ENCODE measurements around the gene CMC2.

CMC2 gene

GRCh38 chr16:81003610-81004460, 2.9 kb downstream of the CMC2 start:
- Histone ChIP-seq H4K20me1 (ENCODE audit: low read depth, low read length) (peaks cover 35% of the 10 kb centered on the region), H3K27me3 (ENCODE audit: low read length) (no peaks in the 10 kb centered on the region), H3K9me2 (replicated peaks; ENCODE audit: insufficient read depth, low read length) (no peaks in the 10 kb centered on the region), H3K9me3 (ENCODE audit: insufficient read depth, low read length) (no peaks in the 10 kb centered on the region), H2AFZ (ENCODE audit: low read depth, low read length, severe bottlenecking) (no peak overlapping the region), H3F3A (ENCODE audit: insufficient read depth) (peaks cover 10% of the 10 kb centered on the region; the same call in 1 of the 2 replicates), H3K4me2 (ENCODE audit: low read depth, low read length, poor library complexity, severe bottlenecking) (peak overlapping the region; percentile 85), H3K4me3 (ENCODE audit: insufficient read depth, low read length, poor library complexity, severe bottlenecking) (no peak overlapping the region), H3K36me3 (ENCODE audit: low read length) (no peaks in the 10 kb centered on the region), H3K27ac (ENCODE audit: low read depth, low read length) (no peak overlapping the region), H3K79me2 (ENCODE audit: insufficient read depth, low read length) (peaks cover 90% of the 10 kb centered on the region), H3K9ac (ENCODE audit: low read length) (no peak overlapping the region)
- TF ChIP-seq EZH2phosphoT487 (conservative IDR thresholded peaks at IDR 0.05; ENCODE audit: low read length) (no peak), CTCF (IDR thresholded peaks at IDR 0.05; ENCODE audit: insufficient read depth, low read length, poor library complexity, severe bottlenecking) (no peak)

GRCh38 chr16:81003064-81003463, 3.6 kb downstream of the CMC2 start:
- Histone ChIP-seq H3K9me2 (replicated peaks; ENCODE audit: insufficient read depth, low read length) (no peaks in the 10 kb centered on the region), H3K27ac (ENCODE audit: low read depth, low read length) (no peak overlapping the region), H3K36me3 (ENCODE audit: low read length) (no peaks in the 10 kb centered on the region), H3K9ac (ENCODE audit: low read length) (no peak overlapping the region), H4K20me1 (ENCODE audit: low read depth, low read length) (peaks cover 32% of the 10 kb centered on the region), H2AFZ (ENCODE audit: low read depth, low read length, severe bottlenecking) (no peak overlapping the region), H3K9me3 (ENCODE audit: insufficient read depth, low read length) (no peaks in the 10 kb centered on the region), H3K4me3 (ENCODE audit: insufficient read depth, low read length, poor library complexity, severe bottlenecking) (no peak overlapping the region), H3K79me2 (ENCODE audit: insufficient read depth, low read length) (peaks cover 90% of the 10 kb centered on the region), H3K27me3 (ENCODE audit: low read length) (no peaks in the 10 kb centered on the region), H3K4me2 (ENCODE audit: low read depth, low read length, poor library complexity, severe bottlenecking) (no peak overlapping the region), H3F3A (ENCODE audit: insufficient read depth) (peaks cover 10% of the 10 kb centered on the region; the same call in 1 of the 2 replicates)
- TF ChIP-seq CTCF (IDR thresholded peaks at IDR 0.05; ENCODE audit: insufficient read depth, low read length, poor library complexity, severe bottlenecking), result no peak
- no peak for TF ChIP-seq EZH2phosphoT487 (conservative IDR thresholded peaks at IDR 0.05; ENCODE audit: low read length)

- Histone ChIP-seq H3K9ac (ENCODE audit: low read length) (no peak overlapping the region), H3K79me2 (ENCODE audit: insufficient read depth, low read length) (peaks cover 98% of the 10 kb centered on the region), H3K27me3 (ENCODE audit: low read length) (no peaks in the 10 kb centered on the region), H3K9me2 (replicated peaks; ENCODE audit: insufficient read depth, low read length) (no peaks in the 10 kb centered on the region), H3K4me3 (ENCODE audit: insufficient read depth, low read length, poor library complexity, severe bottlenecking) (no peak overlapping the region), H3K36me3 (ENCODE audit: low read length) (no peaks in the 10 kb centered on the region), H3K4me2 (ENCODE audit: low read depth, low read length, poor library complexity, severe bottlenecking) (no peak overlapping the region), H3F3A (ENCODE audit: insufficient read depth) (peaks cover 10% of the 10 kb centered on the region; the same call in 1 of the 2 replicates), H3K9me3 (ENCODE audit: insufficient read depth, low read length) (no peaks in the 10 kb centered on the region), H2AFZ (ENCODE audit: low read depth, low read length, severe bottlenecking) (no peak overlapping the region), H4K20me1 (ENCODE audit: low read depth, low read length) (peaks cover 32% of the 10 kb centered on the region), H3K27ac (ENCODE audit: low read depth, low read length) (no peak overlapping the region)
- TF ChIP-seq CTCF (IDR thresholded peaks at IDR 0.05; ENCODE audit: insufficient read depth, low read length, poor library complexity, severe bottlenecking), result no peak
- no peak for TF ChIP-seq EZH2phosphoT487 (conservative IDR thresholded peaks at IDR 0.05; ENCODE audit: low read length)
These were observed 5.4 kb downstream of the CMC2 start for GRCh38 chr16:81001330-81001729.

Data from SU-DHL-6 (cell line).